SJCRH30 (cell line): Measurements from ENCODE around the gene MAP3K6. TPM values are rescaled to one million over a fixed set of nuclear protein-coding genes. Genes with fewer than 3 reads are reported as not detected.

Experiments used
- DNase-seq, 2 experiments: peaks; one replicate each; pipeline ENCODE4 v3.0.0-alpha.2; 2015 to 2020
- H3K27ac ChIP-seq: fragments of 250-450 bp; sonication (Bioruptor Pico); 2 replicates; pipeline ENCODE4 v1.5.1; 2020; ENCODE audit warnings: mild to moderate bottlenecking, moderate library complexity
- H3K27me3 ChIP-seq: fragments of 250-450 bp; sonication (Bioruptor Pico); 2 replicates; pipeline ENCODE4 v1.5.1; 2020; ENCODE audit warnings: mild to moderate bottlenecking, moderate library complexity
- H3K36me3 ChIP-seq: fragments of 250-450 bp; sonication (Bioruptor Pico); 2 replicates; pipeline ENCODE4 v1.5.1; 2020; ENCODE audit warnings: mild to moderate bottlenecking, moderate library complexity
- H3K4me1 ChIP-seq: fragments of 250-450 bp; sonication (Bioruptor Pico); 2 replicates; pipeline ENCODE4 v1.5.1; 2020; ENCODE audit warnings: mild to moderate bottlenecking, moderate library complexity
- H3K4me3 ChIP-seq: fragments of 250-450 bp; sonication (Bioruptor Pico); 2 replicates; pipeline ENCODE4 v1.5.1; 2020; ENCODE audit warnings: mild to moderate bottlenecking, moderate library complexity
- H3K9me3 ChIP-seq: fragments of 250-450 bp; sonication (Bioruptor Pico); replicated peaks from 2 replicates; pipeline ENCODE4 v1.5.1; 2020; ENCODE audit warnings: mild to moderate bottlenecking, moderate library complexity
- total RNA-seq: library from RNA; depleted of rRNA; stranded (reverse); fragments of >200 nt; shearing (Covaris generic); gene quantifications from 2 replicates; pipeline ENCODE4 v1.2.3, GENCODE V29; 2014

Gene MAP3K6
- total RNA-seq, 1 experiment from 2014 or later, result 10.0 TPM

DNA sequence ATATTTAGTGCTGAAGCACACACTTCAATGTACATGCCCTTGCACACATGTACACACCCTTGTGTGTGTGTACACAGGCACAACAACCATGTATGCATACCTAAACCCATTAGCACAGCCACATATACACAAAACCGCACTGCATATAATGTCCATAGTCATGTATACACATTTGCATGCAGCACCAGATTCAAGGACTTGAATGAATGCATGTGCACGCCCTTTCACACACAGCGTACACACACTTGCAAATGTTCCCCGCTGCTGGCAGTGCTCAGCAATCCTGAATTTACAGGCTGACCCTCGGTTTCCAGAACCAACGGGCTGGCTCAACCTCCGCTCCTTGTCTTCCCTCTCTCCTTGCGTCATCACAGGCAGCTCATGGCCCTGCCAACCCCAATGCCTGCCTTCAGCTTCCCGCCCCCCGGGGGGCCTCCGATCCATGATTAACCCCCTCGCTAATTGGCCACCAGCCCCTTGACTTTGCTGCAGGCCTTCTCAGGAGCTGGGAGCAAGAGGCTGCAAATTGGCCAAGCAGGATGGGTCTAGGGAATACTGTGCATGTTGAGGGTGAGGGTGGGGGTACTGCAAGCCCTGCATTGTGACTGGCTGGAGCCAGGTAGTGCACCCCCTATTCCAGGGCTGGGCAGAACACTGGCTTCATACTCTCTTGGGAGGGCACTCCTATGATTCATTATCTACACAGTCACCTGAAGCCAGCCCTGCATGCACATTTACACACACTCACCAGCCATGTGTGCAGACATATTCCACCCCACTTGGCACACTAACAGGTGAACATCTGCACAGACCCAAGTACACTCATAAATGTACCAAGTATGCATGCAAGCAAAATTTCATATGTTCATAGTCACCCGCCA, 33.6 kb upstream of the MAP3K6 start:
- Histone ChIP-seq H3K4me1 (peaks cover 34% of the 10 kb centered on the region), H3K4me3 (no peak overlapping the region), H3K27ac (no peak overlapping the region), H3K36me3 (no peaks in the 10 kb centered on the region), H3K27me3 (no peaks in the 10 kb centered on the region), H3K9me3 (no peaks in the 10 kb centered on the region)
- DNase-seq, result no peak

DNA sequence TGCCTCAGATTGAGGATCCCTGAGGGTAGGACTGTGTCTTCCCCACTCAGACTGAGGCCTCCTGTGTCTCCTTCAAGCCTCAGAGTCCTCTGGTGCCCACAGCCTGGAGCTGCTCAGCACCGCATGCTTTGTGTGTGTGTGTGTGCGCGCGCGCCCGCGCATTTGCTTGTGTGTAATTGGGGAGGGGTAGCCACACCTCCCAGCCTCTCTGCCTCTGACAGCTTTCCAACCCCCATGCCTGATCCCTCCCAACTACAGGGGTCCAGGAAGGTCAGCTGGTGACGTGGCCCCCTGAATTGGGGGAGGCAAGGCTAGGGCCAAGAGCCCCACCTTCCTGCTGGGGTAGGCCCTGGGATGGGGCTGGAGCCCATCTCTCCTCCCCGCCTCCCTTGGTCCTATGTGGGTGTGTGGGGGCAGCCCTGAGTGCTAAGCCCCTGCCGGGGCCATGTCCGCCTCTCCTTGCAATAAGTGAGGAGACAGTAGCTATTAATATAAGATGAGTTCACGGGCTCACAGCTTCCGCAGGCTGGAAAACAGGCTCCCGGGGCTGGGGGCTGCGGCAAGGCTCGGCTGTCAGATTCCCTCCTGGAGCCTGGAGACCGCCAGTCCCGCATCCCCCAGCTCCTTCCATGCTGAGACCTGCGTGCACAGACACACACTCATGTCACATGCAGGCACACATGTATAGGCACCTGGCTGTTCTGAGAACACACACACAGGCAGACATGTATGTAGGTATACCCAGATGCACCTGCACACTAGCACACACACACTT, 32.7 kb upstream of the MAP3K6 start:
- Histone ChIP-seq H3K36me3 (no peaks in the 10 kb centered on the region), H3K27me3 (no peaks in the 10 kb centered on the region), H3K4me3 (no peak overlapping the region), H3K27ac (no peak overlapping the region), H3K4me1 (peaks cover 29% of the 10 kb centered on the region), H3K9me3 (no peaks in the 10 kb centered on the region)
- no peak for DNase-seq

DNA sequence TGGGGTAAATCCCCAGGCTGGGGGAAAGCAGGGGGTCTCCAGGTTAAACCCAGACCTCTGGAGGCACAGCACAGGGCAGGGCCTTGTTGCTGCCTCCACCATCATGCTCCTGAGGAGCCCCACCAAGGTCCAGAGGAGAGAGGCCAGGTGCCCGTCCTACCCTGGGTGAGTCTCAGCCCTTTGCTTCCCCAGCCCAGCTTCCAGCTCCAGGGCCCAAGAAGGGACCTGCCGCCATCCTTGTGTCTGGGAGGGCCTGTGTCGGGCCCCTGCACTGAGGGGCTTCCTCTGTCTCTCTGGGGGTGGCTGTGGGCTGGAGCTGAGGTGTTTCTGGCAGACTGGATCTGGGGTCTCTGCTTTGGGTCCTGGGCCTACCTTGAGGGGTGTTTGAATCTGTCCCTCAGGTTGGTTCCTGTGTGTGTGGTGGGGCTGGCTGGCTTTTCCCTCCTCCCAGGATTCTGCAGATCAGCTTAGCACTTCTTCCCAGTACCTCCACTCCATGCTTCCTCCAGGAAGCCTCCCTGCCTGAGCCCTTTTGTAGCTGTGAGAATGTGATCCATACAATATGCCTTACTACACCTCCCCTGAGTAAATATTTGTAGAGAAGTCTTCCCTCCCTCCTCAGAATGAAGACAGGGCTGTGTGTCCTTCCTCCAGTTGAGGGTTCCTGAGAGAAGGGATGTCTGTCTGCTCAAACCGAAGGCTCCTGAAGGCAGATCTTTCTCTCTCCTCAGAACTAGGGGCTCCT, 31.8 kb upstream of the MAP3K6 start:
- Histone ChIP-seq H3K27ac (no peak overlapping the region), H3K4me1 (peaks cover 21% of the 10 kb centered on the region), H3K9me3 (no peaks in the 10 kb centered on the region)

DNA sequence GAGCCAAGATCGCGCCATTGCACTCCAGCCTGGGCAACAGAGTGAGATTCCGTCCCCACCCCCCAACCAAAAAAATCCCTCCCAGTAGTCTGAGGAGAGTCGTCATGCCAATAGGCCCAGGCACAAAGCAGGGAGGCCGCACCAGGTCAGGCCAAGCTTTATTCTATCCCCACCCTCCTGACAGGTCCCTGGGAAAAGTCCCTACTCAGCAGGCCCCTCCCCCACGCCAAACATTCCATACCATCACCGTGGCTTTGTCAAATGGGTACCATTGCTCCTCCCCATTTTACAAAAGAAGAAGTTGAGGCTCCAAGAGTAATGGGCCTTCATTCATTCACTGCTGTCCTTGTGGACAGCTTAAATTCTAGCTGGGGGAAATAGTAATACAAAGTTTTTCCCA, 31.0 kb upstream of the MAP3K6 start:
- H3K36me3 ChIP-seq, result no peaks in the 10 kb centered on the region
- no peak overlapping the region for H3K4me3 ChIP-seq
- no peak overlapping the region for H3K27ac ChIP-seq
- no peaks in the 10 kb centered on the region for H3K9me3 ChIP-seq
- H3K4me1 ChIP-seq, result peaks cover 16% of the 10 kb centered on the region
- H3K27me3 ChIP-seq, result no peaks in the 10 kb centered on the region
- DNase-seq, result no peak

More for the DNA sequence above, 31.8 kb upstream of the MAP3K6 start:
- DNase-seq, result no peak
- Histone ChIP-seq H3K27me3 (no peaks in the 10 kb centered on the region), H3K4me3 (no peak overlapping the region), H3K36me3 (no peaks in the 10 kb centered on the region)

DNA sequence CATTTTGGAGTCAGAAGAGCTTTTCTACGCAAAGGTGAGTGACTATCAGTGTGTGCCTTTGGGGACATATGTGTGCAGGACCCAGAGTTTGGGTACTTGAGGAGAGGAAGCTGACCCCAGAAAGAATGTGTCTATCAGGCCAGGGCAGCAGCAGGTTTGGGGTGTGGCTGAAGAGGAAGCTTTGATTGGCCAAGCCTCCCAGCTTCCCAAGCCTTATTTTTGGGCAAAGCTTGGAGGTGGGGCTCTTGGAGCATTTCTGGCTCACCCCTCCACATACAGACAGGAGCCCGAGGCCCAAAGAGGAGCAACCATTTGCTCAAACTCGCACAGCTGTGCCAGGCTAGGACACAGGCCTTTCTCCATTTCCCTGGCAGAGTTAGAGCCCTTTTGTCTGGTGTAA, 30.3 kb upstream of the MAP3K6 start:
- Histone ChIP-seq H3K36me3 (no peaks in the 10 kb centered on the region), H3K9me3 (no peaks in the 10 kb centered on the region), H3K4me1 (peaks cover 10% of the 10 kb centered on the region), H3K4me3 (no peak overlapping the region), H3K27me3 (no peaks in the 10 kb centered on the region), H3K27ac (no peak overlapping the region)
- no peak for DNase-seq

DNA sequence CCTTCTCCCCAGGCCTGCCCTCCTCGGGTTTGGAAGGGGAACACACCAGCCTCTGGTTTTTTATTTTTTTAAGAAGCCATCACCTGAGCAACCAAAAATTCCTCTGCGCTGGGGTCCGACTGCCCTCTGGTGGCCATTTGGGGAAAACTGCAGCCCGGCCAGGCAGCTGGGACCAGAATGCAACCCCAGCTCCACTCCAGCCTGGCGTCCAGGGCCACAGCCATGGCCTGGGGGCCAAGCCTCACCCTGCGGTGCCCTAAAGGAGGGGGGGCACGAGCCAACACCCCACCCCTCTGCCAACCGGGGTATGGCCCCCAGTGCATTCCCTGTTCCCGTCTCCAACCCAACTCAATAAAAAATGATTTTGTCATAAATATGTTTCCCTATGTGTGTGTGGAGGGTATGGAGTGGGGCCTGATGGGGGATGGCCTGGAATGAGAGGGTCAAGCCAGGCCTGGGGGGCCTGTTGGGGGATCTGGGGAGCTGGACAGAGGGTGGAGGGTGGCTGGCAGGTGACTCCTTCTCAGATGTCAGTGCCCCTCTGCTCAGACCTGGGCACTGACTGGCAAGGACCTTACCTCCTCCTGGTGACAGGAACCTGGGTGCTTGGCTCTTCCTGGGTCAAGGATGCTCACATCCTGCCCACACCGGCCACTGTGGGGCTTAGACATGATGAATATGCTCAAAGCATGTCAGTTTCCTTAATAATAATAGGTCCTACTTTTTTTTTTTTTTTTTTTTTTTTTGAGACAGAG, 28.9 kb upstream of the MAP3K6 start:
- Histone ChIP-seq H3K9me3 (no peaks in the 10 kb centered on the region), H3K4me1 (peaks cover 8% of the 10 kb centered on the region), H3K36me3 (no peaks in the 10 kb centered on the region), H3K27me3 (no peaks in the 10 kb centered on the region), H3K4me3 (no peak overlapping the region), H3K27ac (no peak overlapping the region)
- peak; percentile 72 to 87 for DNase-seq

DNA sequence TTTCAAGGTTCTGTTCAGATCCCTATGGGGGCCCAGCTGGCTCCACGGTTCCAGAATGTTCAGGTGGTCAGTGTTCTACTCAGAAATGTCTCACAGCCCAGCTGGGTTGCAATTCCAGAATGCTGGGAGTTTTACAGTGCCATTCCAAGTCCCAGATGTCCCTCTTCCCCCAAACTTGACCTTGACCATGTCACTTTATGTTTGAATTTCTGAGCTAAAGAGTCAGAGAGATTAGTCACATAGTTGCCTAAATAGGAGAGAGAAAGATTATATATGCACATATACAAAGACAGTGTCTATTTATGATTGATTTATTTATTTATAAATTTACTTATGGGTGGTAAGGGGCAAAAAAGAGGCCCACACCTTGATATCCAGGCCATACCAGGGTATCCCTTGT, 28.2 kb upstream of the MAP3K6 start:
- no peak for DNase-seq
- peaks cover 8% of the 10 kb centered on the region for H3K4me1 ChIP-seq
- H3K9me3 ChIP-seq, result no peaks in the 10 kb centered on the region
- no peaks in the 10 kb centered on the region for H3K27me3 ChIP-seq
- no peak overlapping the region for H3K4me3 ChIP-seq
- H3K27ac ChIP-seq, result no peak overlapping the region
- no peaks in the 10 kb centered on the region for H3K36me3 ChIP-seq

DNA sequence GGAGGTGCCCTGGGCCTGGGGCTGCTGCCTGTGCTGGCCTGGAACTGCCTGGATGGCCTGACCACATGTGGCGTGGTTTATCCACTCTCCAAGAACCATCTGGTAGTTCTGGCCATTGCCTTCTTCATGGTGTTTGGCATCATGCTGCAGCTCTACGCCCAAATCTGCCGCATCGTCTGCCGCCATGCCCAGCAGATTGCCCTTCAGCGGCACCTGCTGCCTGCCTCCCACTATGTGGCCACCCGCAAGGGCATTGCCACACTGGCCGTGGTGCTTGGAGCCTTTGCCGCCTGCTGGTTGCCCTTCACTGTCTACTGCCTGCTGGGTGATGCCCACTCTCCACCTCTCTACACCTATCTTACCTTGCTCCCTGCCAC, 27.5 kb upstream of the MAP3K6 start:
- Histone ChIP-seq H3K36me3 (no peaks in the 10 kb centered on the region), H3K9me3 (no peaks in the 10 kb centered on the region), H3K27ac (no peak overlapping the region), H3K27me3 (no peaks in the 10 kb centered on the region), H3K4me3 (no peak overlapping the region), H3K4me1 (peaks cover 8% of the 10 kb centered on the region)
- DNase-seq, result no peak

DNA sequence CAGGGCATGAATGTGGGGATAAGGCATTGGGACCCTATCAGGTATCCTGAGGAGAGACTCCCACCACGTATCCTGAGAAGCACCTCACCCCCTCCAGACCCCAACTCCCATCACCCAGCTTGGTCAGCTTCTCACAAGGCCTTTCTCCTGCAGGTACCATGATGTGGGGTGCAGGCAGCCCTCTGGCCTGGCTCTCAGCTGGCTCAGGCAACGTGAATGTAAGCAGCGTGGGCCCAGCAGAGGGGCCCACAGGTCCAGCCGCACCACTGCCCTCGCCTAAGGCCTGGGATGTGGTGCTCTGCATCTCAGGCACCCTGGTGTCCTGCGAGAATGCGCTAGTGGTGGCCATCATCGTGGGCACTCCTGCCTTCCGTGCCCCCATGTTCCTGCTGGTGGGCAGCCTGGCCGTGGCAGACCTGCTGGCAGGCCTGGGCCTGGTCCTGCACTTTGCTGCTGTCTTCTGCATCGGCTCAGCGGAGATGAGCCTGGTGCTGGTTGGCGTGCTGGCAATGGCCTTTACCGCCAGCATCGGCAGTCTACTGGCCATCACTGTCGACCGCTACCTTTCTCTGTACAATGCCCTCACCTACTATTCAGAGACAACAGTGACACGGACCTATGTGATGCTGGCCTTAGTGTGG, 27.0 kb upstream of the MAP3K6 start:
- no peaks in the 10 kb centered on the region for H3K36me3 ChIP-seq
- H3K27me3 ChIP-seq, result no peaks in the 10 kb centered on the region
- no peaks in the 10 kb centered on the region for H3K9me3 ChIP-seq
- H3K4me1 ChIP-seq, result peaks cover 8% of the 10 kb centered on the region
- DNase-seq, result no peak
- no peak overlapping the region for H3K4me3 ChIP-seq
- no peak overlapping the region for H3K27ac ChIP-seq

DNA sequence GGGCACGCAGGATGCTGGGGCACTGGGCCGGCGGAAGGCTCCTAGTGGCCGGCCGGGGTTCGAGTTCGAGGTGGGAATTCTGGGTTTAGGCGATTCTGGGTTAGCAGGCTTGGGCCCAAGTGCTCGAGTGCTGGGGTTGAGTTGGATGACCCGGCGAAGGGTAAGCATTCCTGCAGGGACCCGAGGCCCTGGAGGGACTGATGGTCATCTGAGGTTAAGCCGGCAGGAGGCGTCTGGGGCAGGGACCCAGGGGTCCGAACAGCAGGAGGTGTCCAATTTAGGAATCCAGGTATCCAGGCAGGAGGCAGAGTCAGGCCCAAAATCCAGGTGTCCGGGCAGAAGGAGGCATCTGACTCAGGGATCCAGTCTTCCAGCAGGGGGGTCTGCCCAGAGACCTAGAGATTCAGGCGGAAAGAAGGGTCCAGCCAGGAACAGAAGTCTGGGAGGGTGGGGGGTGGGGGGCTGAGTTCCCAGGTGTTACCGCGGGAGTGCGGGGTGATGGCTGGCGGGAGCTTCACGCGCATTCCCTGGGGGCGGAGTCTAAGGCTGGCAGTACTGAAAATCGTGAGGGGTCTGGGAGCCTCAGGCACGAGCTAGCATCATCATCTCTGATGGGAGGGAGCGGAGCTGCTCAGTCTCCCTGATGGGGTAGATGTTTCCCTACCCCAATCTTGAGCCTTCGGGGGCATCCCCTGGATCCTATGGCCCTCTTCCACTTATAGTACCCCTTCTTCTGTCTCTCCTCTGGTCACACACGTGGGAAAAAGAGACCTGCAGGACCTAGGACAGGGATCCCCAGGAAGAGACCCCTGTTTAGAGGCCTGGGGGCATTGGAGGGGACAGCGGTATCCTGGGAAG, 26.2 kb upstream of the MAP3K6 start:
- no peaks in the 10 kb centered on the region for H3K9me3 ChIP-seq
- H3K4me3 ChIP-seq, result peak overlapping the region; percentile 81
- H3K4me1 ChIP-seq, result peaks cover 8% of the 10 kb centered on the region
- no peaks in the 10 kb centered on the region for H3K36me3 ChIP-seq
- no peak for DNase-seq
- H3K27ac ChIP-seq, result peak overlapping the region; percentile 41; the same call in 1 of the 2 replicates
- no peaks in the 10 kb centered on the region for H3K27me3 ChIP-seq

DNA sequence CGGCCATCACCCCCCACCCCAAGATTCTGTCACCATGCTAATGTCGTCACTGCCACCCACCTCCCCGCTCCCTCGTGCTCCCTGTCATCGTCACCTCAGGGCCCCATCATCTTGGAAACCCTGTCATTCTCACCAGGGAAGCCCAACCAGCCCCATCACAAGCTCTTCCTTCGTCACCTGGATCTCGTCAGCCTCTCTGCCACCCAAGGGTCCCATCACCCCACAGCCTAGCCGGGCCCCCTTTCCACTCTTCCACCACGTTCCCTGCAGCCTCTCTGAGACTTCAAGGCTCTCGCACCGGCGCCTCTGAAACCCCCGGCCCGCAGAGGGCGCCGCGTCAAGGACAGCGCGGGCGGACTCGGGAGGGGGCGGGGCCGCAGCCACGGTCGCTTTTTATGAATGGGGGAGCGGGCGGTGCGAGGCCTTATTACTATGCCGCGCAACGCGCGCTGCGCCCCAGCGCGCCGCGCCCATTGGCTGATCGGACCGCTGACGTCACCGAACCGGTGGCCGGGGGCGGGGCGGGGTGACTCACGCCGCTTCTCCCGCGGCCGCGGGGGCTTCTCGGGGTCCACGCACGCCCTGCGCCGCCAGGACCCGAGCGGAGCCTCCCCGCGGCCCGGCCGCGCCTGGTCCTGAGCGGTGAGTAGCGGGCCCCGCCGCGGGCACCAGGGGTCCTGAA, 25.5 kb upstream of the MAP3K6 start, which contains the start of gene GPR3:
GPR3 (plus strand) TSS at position 527 of the 682 bp plus-strand sequence. CDS start 1,177 bp downstream, outside the sequence.
- Histone ChIP-seq H3K27ac (peak within 1 kb of the TSS; percentile 41; the same call in 1 of the 2 replicates), H3K36me3 (no peaks in the 10 kb centered on the region), H3K27me3 (no peaks in the 10 kb centered on the region), H3K4me3 (peak within 1 kb of the TSS; percentile 81), H3K9me3 (no peaks in the 10 kb centered on the region), H3K4me1 (peaks cover 8% of the 10 kb centered on the region)
- peak; percentile 95 to 98 for DNase-seq

DNA sequence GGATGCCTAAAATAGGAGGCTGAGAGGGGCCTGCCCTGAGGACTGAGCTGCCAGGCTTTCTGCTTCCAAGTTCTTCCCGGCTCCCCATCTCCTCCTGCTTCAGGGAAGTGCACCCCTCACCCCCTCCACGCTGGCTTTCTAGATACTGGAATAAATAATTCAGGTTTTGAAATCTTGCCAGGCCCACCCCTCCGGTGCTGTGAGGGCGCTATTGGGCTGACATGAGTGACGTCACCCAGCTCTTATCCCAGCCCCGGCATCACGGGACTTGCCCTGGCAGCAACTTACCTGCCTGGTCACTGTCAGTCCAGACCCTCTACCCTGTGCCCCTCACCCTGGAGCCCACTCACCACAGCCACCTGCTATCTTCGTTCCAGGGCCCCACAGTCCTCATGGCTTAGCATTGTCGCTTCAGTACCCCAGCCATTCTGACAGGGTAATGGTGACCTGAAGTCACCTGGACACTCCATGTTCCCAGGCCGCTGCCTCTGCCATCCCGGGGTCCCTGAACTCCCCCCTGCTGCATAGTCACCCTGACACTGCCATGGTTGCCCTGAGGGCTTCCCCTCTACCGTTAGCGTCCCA, 24.8 kb upstream of the MAP3K6 start:
- peaks cover 8% of the 10 kb centered on the region for H3K4me1 ChIP-seq
- no peaks in the 10 kb centered on the region for H3K36me3 ChIP-seq
- no peak overlapping the region for H3K27ac ChIP-seq
- no peaks in the 10 kb centered on the region for H3K27me3 ChIP-seq
- no peaks in the 10 kb centered on the region for H3K9me3 ChIP-seq
- H3K4me3 ChIP-seq, result peak overlapping the region; percentile 81
- peak; percentile 43 to 57 for DNase-seq
